K562 (cell line): ENCODE results near the gene NPAS2. TPM values are rescaled to one million over a fixed set of nuclear protein-coding genes. Genes with fewer than 3 reads are reported as not detected.

Experiments used
- ETV5 ChIP-seq: sonication (generic); formaldehyde crosslinking; IDR thresholded peaks from 2 replicates; pipeline ENCODE4 v1.4.0; 2020; ENCODE audit warnings: low read depth, mild to moderate bottlenecking, missing genetic modification reagents
- FOXA3 ChIP-seq, 2 experiments: fragments of 450-650 bp in 1 of 2; sonication (generic) in 1 of 2; formaldehyde crosslinking; IDR thresholded peaks in 1 of 2; conservative IDR thresholded peaks in 1 of 2; 2 replicates each; pipeline versions ENCODE4 v1.4.0 to v1.8.0; 2020 to 2022; ENCODE audit warnings: mild to moderate bottlenecking in 2 of 2, missing genetic modification reagents in 1 of 2
- JUNB ChIP-seq: fragments of 450-650 bp; formaldehyde crosslinking; conservative IDR thresholded peaks from 2 replicates; pipeline ENCODE4 v1.4.0; 2020; ENCODE audit warnings: mild to moderate bottlenecking
- NEUROD1 ChIP-seq: fragments of 150-350 bp; IDR thresholded peaks from 2 replicates; pipeline ENCODE4 v1.6.1; 2014; ENCODE audit warnings: borderline replicate concordance, low read length, low read depth; ENCODE audit not compliant: partially characterized antibody
- NUFIP1 ChIP-seq: fragments of 450-650 bp; IDR thresholded peaks from 2 replicates; pipeline ENCODE4 v1.6.1; 2018; ENCODE audit not compliant: partially characterized antibody
- PTTG1 ChIP-seq: fragments of 450-650 bp; IDR thresholded peaks from 2 replicates; pipeline ENCODE4 v1.6.1; 2016; ENCODE audit warnings: low read depth, mild to moderate bottlenecking, missing genetic modification characterization, missing compliant biosample characterization
- ZBTB2 ChIP-seq: fragments of 450-650 bp; IDR thresholded peaks from 2 replicates; pipeline ENCODE4 v1.6.1; 2016; ENCODE audit warnings: antibody characterized with exemption
- ZNF184 ChIP-seq: sonication (generic); formaldehyde crosslinking; IDR thresholded peaks from 2 replicates; pipeline ENCODE4 v1.5.0; 2020; ENCODE audit warnings: missing genetic modification reagents
- ZNF277 ChIP-seq: fragments of 250-450 bp; sonication (Bioruptor Pico); IDR thresholded peaks from 2 replicates; pipeline ENCODE4 v1.8.0; 2022; ENCODE audit warnings: inconsistent platforms, mild to moderate bottlenecking, moderate library complexity, borderline replicate concordance
- ZNF407 ChIP-seq: fragments of 450-650 bp; IDR thresholded peaks from 2 replicates; pipeline ENCODE4 v1.6.1; 2016; ENCODE audit warnings: low read depth
- ZSCAN32 ChIP-seq: fragments of 450-650 bp; formaldehyde crosslinking; IDR thresholded peaks from 2 replicates; pipeline ENCODE4 v1.4.0; 2020; ENCODE audit warnings: mild to moderate bottlenecking, moderate library complexity
- polyA plus RNA-seq, 8 experiments: library from polyadenylated mRNA; depleted of rRNA in 4 of 8; stranded (reverse) in 5 of 8; unstranded in 3 of 8; fragments of >200 nt; fragmentation: Nextera tagmentation in 2 of 8; fragmentation: Illumina TruSeq in 1 of 8; extraction: Ambion mirVana in 2 of 8; extraction: Trizol in 1 of 8; gene quantifications; 2 replicates each; pipeline versions ENCODE4 v1.2.1 to v1.2.3, GENCODE V29; 2011 to 2014; ENCODE audit warnings: inconsistent platforms in 1 of 8, missing spikeins in 1 of 8
- total RNA-seq, 7 experiments: library from RNA; depleted of rRNA in 6 of 7; stranded (reverse); fragments of >200 nt in 6 of 7; fragmentation: Illumina TruSeq in 2 of 7; extraction: Trizol in 2 of 7; gene quantifications; 2 replicates each; pipeline versions ENCODE4 v1.2.1 to v1.2.3, GENCODE V29; 2011 to 2021; ENCODE audit warnings: low replicate concordance in 1 of 7
- TF ChIP-seq, protein P1 (sequence below), 2 experiments: fragments of 250-450 bp in 1 of 2; fragments of 450-650 bp in 1 of 2; sonication (Bioruptor Pico) in 1 of 2; IDR thresholded peaks; 2 replicates each; pipeline versions ENCODE4 v1.6.1 to v1.8.0; 2016 to 2021; ENCODE audit warnings: mild to moderate bottlenecking in 2 of 2, moderate library complexity in 2 of 2, missing compliant biosample characterization in 1 of 2, missing genetic modification characterization in 1 of 2
- TF ChIP-seq, protein P2 (sequence below): fragments of 250-450 bp; sonication (Bioruptor Pico); IDR thresholded peaks from 2 replicates; pipeline ENCODE4 v1.8.0; 2021; ENCODE audit warnings: borderline replicate concordance, mild to moderate bottlenecking, moderate library complexity; ENCODE audit not compliant: poor library complexity, severe bottlenecking

The NPAS2 gene
- total and polyA plus RNA-seq, 9 of the 15 experiments (the other 6 are each of a cell fraction or from before 2014, with no cell fraction given) = 0.06 to 0.29 (median 0.07) TPM; not detected in 5

DNA sequence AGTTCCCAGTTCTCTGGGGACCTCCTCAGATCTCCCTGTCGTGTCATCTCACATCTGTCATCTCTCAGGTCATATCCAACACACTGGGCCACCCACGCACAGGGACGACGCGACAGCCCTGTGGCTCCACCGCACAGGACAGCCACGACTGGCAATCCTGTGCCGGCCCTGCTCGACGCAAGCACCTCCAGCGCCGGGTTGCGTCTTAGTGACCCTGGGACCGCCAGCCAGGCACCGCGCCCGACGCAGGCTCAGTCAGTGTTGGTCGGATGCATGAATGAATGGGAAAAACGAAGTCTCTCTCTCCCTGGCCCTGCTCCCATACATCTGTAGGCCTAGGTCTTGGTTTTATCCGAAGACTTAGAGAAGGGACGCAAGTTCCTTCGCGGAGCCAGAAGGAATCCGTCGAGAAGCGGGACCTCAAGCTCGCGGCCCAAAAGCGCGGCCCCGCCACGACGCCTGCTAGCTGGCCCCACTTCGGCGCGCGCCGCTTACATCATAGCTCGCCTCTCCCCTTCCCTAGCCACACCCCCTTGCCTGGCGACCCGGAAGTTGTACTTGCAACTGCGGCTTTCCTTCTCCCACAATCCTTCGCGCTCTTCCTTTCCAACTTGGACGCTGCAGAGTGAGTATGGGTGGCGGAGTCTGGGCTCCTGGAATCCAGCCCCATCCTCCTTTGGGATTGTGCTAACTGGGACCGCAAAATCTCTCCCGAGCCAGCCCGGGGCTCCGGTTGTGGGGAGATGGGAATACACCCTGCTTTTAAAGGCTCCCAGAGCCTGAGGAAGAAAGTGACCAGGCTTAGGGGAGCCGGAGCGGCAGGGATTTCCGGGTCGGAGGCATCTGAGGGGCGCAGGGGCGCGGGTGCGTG, 182.0 kb downstream of the NPAS2 start, which contains the start of gene RPL31 (continued):
- TF ChIP-seq ZNF407 (no peak), PTTG1 (no peak), ZBTB2 (0 out of 2 replicates have a peak, but pooled peaks have one; percentile 14), FOXA3 (CRISPR knock-in tag; conservative IDR thresholded peaks at IDR 0.05 in 1 of 2, IDR thresholded peaks at IDR 0.05 in 1 of 2) (peak in 1 of 2 experiments; percentile 99; a peak in 2 of 4 replicates), ZNF184 (CRISPR knock-in tag) (no peak), NEUROD1 (no peak), NUFIP1 (no peak), ETV5 (peak; percentile 78), ZSCAN32 (CRISPR knock-in tag) (no peak), ZNF277 (CRISPR knock-in tag) (no peak), JUNB (CRISPR knock-in tag) (no peak)
- TF ChIP-seq, protein P1, sequence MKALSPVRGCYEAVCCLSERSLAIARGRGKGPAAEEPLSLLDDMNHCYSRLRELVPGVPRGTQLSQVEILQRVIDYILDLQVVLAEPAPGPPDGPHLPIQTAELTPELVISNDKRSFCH (CRISPR knock-in tag; IDR thresholded peaks at IDR 0.05) = no peak
- TF ChIP-seq, protein P1 (tag; IDR thresholded peaks at IDR 0.05) = peak; percentile 88
- TF ChIP-seq, protein P2, sequence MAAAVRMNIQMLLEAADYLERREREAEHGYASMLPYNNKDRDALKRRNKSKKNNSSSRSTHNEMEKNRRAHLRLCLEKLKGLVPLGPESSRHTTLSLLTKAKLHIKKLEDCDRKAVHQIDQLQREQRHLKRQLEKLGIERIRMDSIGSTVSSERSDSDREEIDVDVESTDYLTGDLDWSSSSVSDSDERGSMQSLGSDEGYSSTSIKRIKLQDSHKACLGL (CRISPR knock-in tag) = no peak
